HCT116 (cell line): ENCODE results near the gene NUDT5. TPM values are rescaled to one million over a fixed set of nuclear protein-coding genes. Genes with fewer than 3 reads are reported as not detected.

Experiments
- ATAC-seq: fragments of 200-7000 bp; cut with Tn5 transposase; 2 replicates; pipeline ENCODE4 v1.9.1; 2020; ENCODE audit warnings: mild to moderate bottlenecking, moderate library complexity
- BruUV-seq: library from RNA; stranded (reverse); fragments of 400-500 nt; replicated peaks from 2 replicates; lab custom pipeline; 2021; lab: Mats Ljungman, UMichigan
- CTCF ChIA-PET: fragments of 300-600 bp; sonication (Branson Sonifier 250); formaldehyde crosslinking; loops from one replicate; lab custom pipeline; 2021; ENCODE audit warnings: antibody characterized with exemption; lab: Charles Lee
- POLR2A ChIA-PET: fragments of 300-600, 350-600 bp; sonication (Branson Sonifier 250); formaldehyde crosslinking; loops from one replicate; lab custom pipeline; 2021; ENCODE audit warnings: antibody characterized with exemption; lab: Charles Lee
- RAD21 ChIA-PET, 2 experiments: fragments of 300-600 bp; sonication (Branson Sonifier 250); formaldehyde crosslinking; loops; one replicate each; lab custom pipeline; 2023; ENCODE audit warnings: low total read pairs in 2 of 2; ENCODE audit not compliant: uncharacterized antibody in 2 of 2, unreplicated experiment in 2 of 2, low non-redundant PET in 1 of 2; lab: Charles Lee
- DNase-seq: peaks from one replicate; pipeline ENCODE4 v3.0.0-alpha.2; 2010; ENCODE audit warnings: low read depth, low spot score
- H2AFZ ChIP-seq: fragments of 200-600 bp; shearing (Covaris generic), sonication (generic); 2 replicates; pipeline ENCODE4 v1.6.1; 2017; ENCODE audit warnings: low read depth, mixed run types, mixed read lengths, antibody characterized with exemption, low read length; ENCODE audit not compliant: poor library complexity, severe bottlenecking
- H3K27ac ChIP-seq: 2 replicates; pipeline ENCODE4 v1.5.1; 2012; ENCODE audit warnings: low read depth, low read length
- H3K27me3 ChIP-seq: fragments of 200-600 bp; sonication (generic); 2 replicates; pipeline ENCODE4 v1.6.1; 2016; ENCODE audit warnings: mixed run types, low read length, mixed read lengths; ENCODE audit not compliant: insufficient read depth
- H3K36me3 ChIP-seq, 2 experiments: fragments of 200-500 bp in 1 of 2; fragments of 200-600 bp in 1 of 2; sonication (Bioruptor generic) in 1 of 2; sonication (generic) in 1 of 2; 2 replicates each; pipeline versions ENCODE4 v1.5.1 to v1.6.1; 2014 to 2016; ENCODE audit warnings: low read length in 2 of 2, inconsistent platforms in 1 of 2, mixed read lengths in 1 of 2, mixed run types in 1 of 2; ENCODE audit not compliant: insufficient read depth in 2 of 2, control insufficient read depth in 1 of 2
- H3K4me1 ChIP-seq, 2 experiments: fragments of 200-600 bp in 1 of 2; sonication (generic) in 1 of 2; 2 replicates each; pipeline versions ENCODE4 v1.5.1 to v1.6.1; 2012 to 2017; ENCODE audit warnings: low read length in 2 of 2, inconsistent platforms in 1 of 2, mild to moderate bottlenecking in 1 of 2, mixed read lengths in 1 of 2, mixed run types in 1 of 2, moderate library complexity in 1 of 2; ENCODE audit not compliant: insufficient read depth in 2 of 2, control insufficient read depth in 1 of 2
- H3K4me2 ChIP-seq: fragments of 200-600 bp; sonication (generic); 2 replicates; pipeline ENCODE4 v1.6.1; 2017; ENCODE audit warnings: mixed run types, low read length, mixed read lengths
- H3K4me3 ChIP-seq, 2 experiments: fragments of 200-600 bp in 1 of 2; sonication (generic) in 1 of 2; replicated peaks in 1 of 2; 2 replicates each; pipeline ENCODE4 v1.5.1; 2011 to 2016; ENCODE audit warnings: low read length in 2 of 2, control low read depth in 1 of 2, low read depth in 1 of 2, mild to moderate bottlenecking in 1 of 2, mixed read lengths in 1 of 2, mixed run types in 1 of 2
- H3K79me2 ChIP-seq: fragments of 200-600 bp; sonication (generic); 2 replicates; pipeline ENCODE4 v1.6.1; 2017; ENCODE audit warnings: mild to moderate bottlenecking, mixed run types, low read length, moderate library complexity, mixed read lengths; ENCODE audit not compliant: insufficient read depth
- H3K9ac ChIP-seq: fragments of 200-600 bp; sonication (generic); 2 replicates; pipeline ENCODE4 v1.6.1; 2016; ENCODE audit warnings: low read length, mixed read lengths
- H3K9me2 ChIP-seq: fragments of 200-600 bp; sonication (generic), shearing (Covaris generic); 2 replicates; pipeline ENCODE4 v1.6.1; 2017; ENCODE audit warnings: mixed run types, mild to moderate bottlenecking, moderate library complexity; ENCODE audit not compliant: insufficient read depth
- H3K9me3 ChIP-seq, 2 experiments: fragments of 200-500 bp in 1 of 2; fragments of 200-600 bp in 1 of 2; sonication (Bioruptor generic) in 1 of 2; sonication (generic) in 1 of 2; 2 replicates each; pipeline ENCODE4 v1.6.1; 2014 to 2017; ENCODE audit warnings: low read length in 2 of 2, mixed read lengths in 2 of 2, inconsistent platforms in 1 of 2, low read depth in 1 of 2, mild to moderate bottlenecking in 1 of 2, mixed run types in 1 of 2, moderate library complexity in 1 of 2; ENCODE audit not compliant: control insufficient read depth in 1 of 2, insufficient read depth in 1 of 2
- H4K20me1 ChIP-seq: fragments of 200-600 bp; sonication (generic), shearing (Covaris generic); 2 replicates; pipeline ENCODE4 v1.6.1; 2017; ENCODE audit warnings: mixed run types, mild to moderate bottlenecking, moderate library complexity; ENCODE audit not compliant: insufficient read depth
- CBX3 ChIP-seq: IDR thresholded peaks from 2 replicates; pipeline ENCODE4 v1.6.1; 2012; ENCODE audit warnings: low read depth
- CEBPB ChIP-seq: IDR thresholded peaks from 2 replicates; pipeline ENCODE4 v1.6.1; 2012; ENCODE audit warnings: low read depth
- ELF1 ChIP-seq: IDR thresholded peaks from 2 replicates; pipeline ENCODE4 v1.6.1; 2012; ENCODE audit warnings: low read depth, borderline replicate concordance
- EZH2 ChIP-seq: fragments of 200-600 bp; sonication (generic); IDR thresholded peaks from 2 replicates; pipeline ENCODE4 v1.6.1; 2017; ENCODE audit warnings: antibody characterized with exemption, mixed run types
- EZH2phosphoT487 ChIP-seq: fragments of 200-600 bp; IDR thresholded peaks from 2 replicates; pipeline ENCODE4 v1.6.1; 2018; ENCODE audit warnings: antibody characterized with exemption, borderline replicate concordance
- FOSL1 ChIP-seq: IDR thresholded peaks from 2 replicates; pipeline ENCODE4 v1.6.1; 2012; ENCODE audit warnings: low read depth
- JUND ChIP-seq: IDR thresholded peaks from 2 replicates; pipeline ENCODE4 v1.6.1; 2012
- RAD21 ChIP-seq: IDR thresholded peaks from 2 replicates; pipeline ENCODE4 v1.6.1; 2012; ENCODE audit warnings: low read depth, mild to moderate bottlenecking
- SP1 ChIP-seq: IDR thresholded peaks from 2 replicates; pipeline ENCODE4 v1.6.1; 2012; ENCODE audit warnings: low read depth
- ZFX ChIP-seq: fragments of 450-650 bp; IDR thresholded peaks from 2 replicates; pipeline ENCODE4 v1.6.1; 2017
- ZNF274 ChIP-seq: fragments of 200-500 bp; sonication (Bioruptor generic); IDR thresholded peaks from 2 replicates; pipeline ENCODE4 v1.6.1; 2014; ENCODE audit warnings: mild to moderate bottlenecking, low read depth, low read length, inconsistent platforms
- intact Hi-C: fragments of 100-400 bp; cut with micrococcal nuclease; formaldehyde crosslinking; loops from 2 replicates; pipeline ENCODE4 v1.10.0; 2022
- total RNA-seq: library from RNA; stranded (reverse); gene quantifications from one replicate; pipeline ENCODE4 v1.2.1, GENCODE V29; 2021; ENCODE audit not compliant: unreplicated experiment
- TF ChIP-seq, protein P1 (sequence below): IDR thresholded peaks from 2 replicates; pipeline ENCODE4 v1.6.1; 2012; ENCODE audit warnings: low read depth
- TF ChIP-seq, protein P2 (sequence below): IDR thresholded peaks from 2 replicates; pipeline ENCODE4 v1.6.1; 2012
- TF ChIP-seq, protein P3 (sequence below): IDR thresholded peaks from 2 replicates; pipeline ENCODE4 v1.6.1; 2011; ENCODE audit warnings: mild to moderate bottlenecking, low read length, moderate library complexity; ENCODE audit not compliant: insufficient replicate concordance; ENCODE audit errors: extremely low read depth

The NUDT5 gene
- total RNA-seq, 1 experiment from 2014 or later: 101 TPM

DNA sequence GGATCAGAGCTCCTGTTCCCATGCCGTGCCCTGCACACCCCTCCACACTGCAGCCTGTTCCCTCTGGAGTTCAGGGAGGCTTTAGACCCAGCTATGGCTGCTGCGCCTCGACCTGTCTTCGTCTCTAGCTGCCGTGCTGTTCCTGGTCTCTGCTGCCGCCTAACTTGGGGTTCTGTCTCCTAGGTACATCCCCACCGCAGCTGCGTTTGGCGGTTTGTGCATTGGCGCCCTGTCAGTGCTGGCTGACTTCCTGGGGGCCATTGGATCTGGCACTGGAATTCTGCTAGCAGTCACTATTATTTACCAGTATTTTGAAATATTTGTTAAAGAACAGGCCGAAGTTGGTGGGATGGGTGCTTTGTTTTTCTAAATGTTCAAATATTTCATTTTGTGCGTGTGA, 31.6 kb downstream of the NUDT5 start:
- Histone ChIP-seq H3K4me2 (no peak overlapping the region), H3K9me2 (no peaks in the 10 kb centered on the region), H3K79me2 (no peaks in the 10 kb centered on the region), H3K36me3 (peaks cover 12 to 14% of the 10 kb centered on the region in 2 experiments), H2AFZ (no peak overlapping the region), H3K9ac (no peak overlapping the region), H3K4me3 (no peak overlapping the region), H4K20me1 (no peaks in the 10 kb centered on the region), H3K27me3 (no peaks in the 10 kb centered on the region), H3K4me1 (no peaks in the 10 kb centered on the region), H3K9me3 (no peaks in the 10 kb centered on the region), H3K27ac (no peak overlapping the region)
- DNase-seq: no peak
- ChIA-PET RAD21 (no interaction called here), POLR2A (no interaction called here), CTCF (no interaction called here)
- no TSS peak for BruUV-seq
- TF ChIP-seq RAD21 (no peak), ZFX (no peak), ELF1 (no peak), CBX3 (no peak), EZH2 (no peak), ZNF274 (no peak), JUND (no peak)
- ATAC-seq: no peak
- intact Hi-C loops: no loop called here

DNA sequence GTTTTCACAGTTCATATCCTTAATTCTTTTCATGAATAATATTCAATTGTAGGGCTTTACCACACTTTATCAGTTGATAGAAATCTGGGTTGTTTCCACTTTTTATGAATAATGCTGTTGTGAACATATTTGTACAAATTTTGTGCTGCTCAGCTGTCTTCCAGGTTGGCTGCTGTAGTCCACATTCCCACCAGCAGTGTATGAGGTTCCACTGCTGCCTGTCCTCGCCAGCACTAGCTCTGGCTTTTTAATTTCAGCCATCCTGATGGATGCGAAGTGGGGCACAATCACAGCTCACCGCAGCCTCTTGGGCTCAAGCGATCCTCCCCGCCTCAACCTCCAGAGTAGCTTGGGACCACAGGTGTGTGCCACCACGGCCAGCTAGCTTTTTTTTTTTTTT, 32.8 kb downstream of the NUDT5 start:
- no peaks in the 10 kb centered on the region for H3K9me2 ChIP-seq
- no peaks in the 10 kb centered on the region for H4K20me1 ChIP-seq
- no peak for DNase-seq
- ATAC-seq: peak; percentile 46; the same call in 1 of the 2 replicates
- ChIA-PET RAD21 (no interaction called here), POLR2A (no interaction called here), CTCF (no interaction called here)
- no peaks in the 10 kb centered on the region for H3K4me1 ChIP-seq
- H3K27me3 ChIP-seq: no peaks in the 10 kb centered on the region
- no peaks in the 10 kb centered on the region for H3K79me2 ChIP-seq
- H3K4me3 ChIP-seq: no peak overlapping the region
- H3K9me3 ChIP-seq: no peaks in the 10 kb centered on the region
- intact Hi-C loops: no loop called here
- peaks cover 12 to 14% of the 10 kb centered on the region in 2 experiments for H3K36me3 ChIP-seq
- BruUV-seq: no TSS peak
- no peak overlapping the region for H3K9ac ChIP-seq
- H2AFZ ChIP-seq: no peak overlapping the region
- H3K4me2 ChIP-seq: no peak overlapping the region
- H3K27ac ChIP-seq: no peak overlapping the region
- TF ChIP-seq, protein P1, sequence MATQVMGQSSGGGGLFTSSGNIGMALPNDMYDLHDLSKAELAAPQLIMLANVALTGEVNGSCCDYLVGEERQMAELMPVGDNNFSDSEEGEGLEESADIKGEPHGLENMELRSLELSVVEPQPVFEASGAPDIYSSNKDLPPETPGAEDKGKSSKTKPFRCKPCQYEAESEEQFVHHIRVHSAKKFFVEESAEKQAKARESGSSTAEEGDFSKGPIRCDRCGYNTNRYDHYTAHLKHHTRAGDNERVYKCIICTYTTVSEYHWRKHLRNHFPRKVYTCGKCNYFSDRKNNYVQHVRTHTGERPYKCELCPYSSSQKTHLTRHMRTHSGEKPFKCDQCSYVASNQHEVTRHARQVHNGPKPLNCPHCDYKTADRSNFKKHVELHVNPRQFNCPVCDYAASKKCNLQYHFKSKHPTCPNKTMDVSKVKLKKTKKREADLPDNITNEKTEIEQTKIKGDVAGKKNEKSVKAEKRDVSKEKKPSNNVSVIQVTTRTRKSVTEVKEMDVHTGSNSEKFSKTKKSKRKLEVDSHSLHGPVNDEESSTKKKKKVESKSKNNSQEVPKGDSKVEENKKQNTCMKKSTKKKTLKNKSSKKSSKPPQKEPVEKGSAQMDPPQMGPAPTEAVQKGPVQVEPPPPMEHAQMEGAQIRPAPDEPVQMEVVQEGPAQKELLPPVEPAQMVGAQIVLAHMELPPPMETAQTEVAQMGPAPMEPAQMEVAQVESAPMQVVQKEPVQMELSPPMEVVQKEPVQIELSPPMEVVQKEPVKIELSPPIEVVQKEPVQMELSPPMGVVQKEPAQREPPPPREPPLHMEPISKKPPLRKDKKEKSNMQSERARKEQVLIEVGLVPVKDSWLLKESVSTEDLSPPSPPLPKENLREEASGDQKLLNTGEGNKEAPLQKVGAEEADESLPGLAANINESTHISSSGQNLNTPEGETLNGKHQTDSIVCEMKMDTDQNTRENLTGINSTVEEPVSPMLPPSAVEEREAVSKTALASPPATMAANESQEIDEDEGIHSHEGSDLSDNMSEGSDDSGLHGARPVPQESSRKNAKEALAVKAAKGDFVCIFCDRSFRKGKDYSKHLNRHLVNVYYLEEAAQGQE: no peak
- TF ChIP-seq ELF1 (no peak), CEBPB (no peak), RAD21 (no peak), SP1 (no peak), CBX3 (no peak), FOSL1 (no peak), JUND (no peak), EZH2phosphoT487 (no peak)
- TF ChIP-seq, protein P2, sequence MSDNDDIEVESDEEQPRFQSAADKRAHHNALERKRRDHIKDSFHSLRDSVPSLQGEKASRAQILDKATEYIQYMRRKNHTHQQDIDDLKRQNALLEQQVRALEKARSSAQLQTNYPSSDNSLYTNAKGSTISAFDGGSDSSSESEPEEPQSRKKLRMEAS: no peak
- TF ChIP-seq, protein P3, sequence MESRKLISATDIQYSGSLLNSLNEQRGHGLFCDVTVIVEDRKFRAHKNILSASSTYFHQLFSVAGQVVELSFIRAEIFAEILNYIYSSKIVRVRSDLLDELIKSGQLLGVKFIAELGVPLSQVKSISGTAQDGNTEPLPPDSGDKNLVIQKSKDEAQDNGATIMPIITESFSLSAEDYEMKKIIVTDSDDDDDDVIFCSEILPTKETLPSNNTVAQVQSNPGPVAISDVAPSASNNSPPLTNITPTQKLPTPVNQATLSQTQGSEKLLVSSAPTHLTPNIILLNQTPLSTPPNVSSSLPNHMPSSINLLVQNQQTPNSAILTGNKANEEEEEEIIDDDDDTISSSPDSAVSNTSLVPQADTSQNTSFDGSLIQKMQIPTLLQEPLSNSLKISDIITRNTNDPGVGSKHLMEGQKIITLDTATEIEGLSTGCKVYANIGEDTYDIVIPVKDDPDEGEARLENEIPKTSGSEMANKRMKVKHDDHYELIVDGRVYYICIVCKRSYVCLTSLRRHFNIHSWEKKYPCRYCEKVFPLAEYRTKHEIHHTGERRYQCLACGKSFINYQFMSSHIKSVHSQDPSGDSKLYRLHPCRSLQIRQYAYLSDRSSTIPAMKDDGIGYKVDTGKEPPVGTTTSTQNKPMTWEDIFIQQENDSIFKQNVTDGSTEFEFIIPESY: no peak
